HepG2 (cell line): ENCODE results near the gene EIF3A. TPM values are rescaled to one million over a fixed set of nuclear protein-coding genes. Genes with fewer than 3 reads are reported as not detected.
A peak's percentile ranks its signal among the peaks of the same experiment; 100 is the strongest.

Source experiments
- ATAC-seq: fragments of 200-7000 bp; cut with Tn5 transposase; 3 replicates; pipeline ENCODE4 v1.9.1; 2020; ENCODE audit warnings: mild to moderate bottlenecking, moderate library complexity
- BruUV-seq: library from RNA; stranded (reverse); fragments of 400-500 nt; replicated peaks from 2 replicates; lab custom pipeline; 2021; lab: Mats Ljungman, UMichigan
- CTCF ChIA-PET: fragments of 300-600 bp; formaldehyde crosslinking; extraction: SDS; loops from one replicate; lab custom pipeline; 2021; ENCODE audit warnings: low total read pairs, inconsistent platforms, low intra/inter-chr PET ratio; lab: Yijun Ruan, JAX
- POLR2A ChIA-PET: fragments of 350-600 bp; sonication (Branson Sonifier 250); formaldehyde crosslinking; loops from one replicate; lab custom pipeline; 2020; ENCODE audit warnings: antibody characterized with exemption, inconsistent platforms; lab: Yijun Ruan, JAX
- DNase-seq: peaks from one replicate; pipeline ENCODE4 v3.0.0-alpha.2; 2015; ENCODE audit warnings: low spot score
- FAIRE-seq: peaks from 3 replicates; lab custom pipeline; 2011; peaks lifted over from hg19 to GRCh38; lab: Jason Lieb, UNC
- H2AFZ ChIP-seq: one replicate; pipeline ENCODE4 v1.6.1; 2011; ENCODE audit warnings: low read length, inconsistent platforms
- H3K27ac ChIP-seq: fragments of 300-600 bp; 3 replicates; pipeline ENCODE4 v1.8.0; 2011; ENCODE audit warnings: mixed run types, mild to moderate bottlenecking, mixed read lengths, low read length, inconsistent platforms; ENCODE audit not compliant: insufficient read depth; ENCODE audit errors: extremely low read length
- H3K27me3 ChIP-seq, 2 experiments: fragments of 200-600 bp in 1 of 2; 2 replicates in 1 of 2; 3 replicates in 1 of 2; pipeline versions ENCODE4 v1.6.0 to v1.8.0; 2011; ENCODE audit warnings: low read length in 2 of 2, mild to moderate bottlenecking in 2 of 2, moderate library complexity in 2 of 2, inconsistent platforms in 1 of 2; ENCODE audit not compliant: insufficient read depth in 2 of 2, control insufficient read depth in 1 of 2
- H3K36me3 ChIP-seq, 2 experiments: fragments of 200-600 bp in 1 of 2; replicated peaks in 1 of 2; 2 replicates in 1 of 2; 3 replicates in 1 of 2; pipeline versions ENCODE4 v1.5.1 to v1.8.0; 2011; ENCODE audit warnings: low read length in 2 of 2, inconsistent platforms in 1 of 2; ENCODE audit not compliant: insufficient read depth in 2 of 2, control insufficient read depth in 1 of 2
- H3K4me1 ChIP-seq: 2 replicates; pipeline ENCODE4 v1.5.1; 2012; ENCODE audit warnings: low read length, inconsistent platforms; ENCODE audit not compliant: insufficient read depth
- H3K4me2 ChIP-seq: 2 replicates; pipeline ENCODE4 v1.6.0; 2011; ENCODE audit warnings: low read depth, low read length, inconsistent platforms
- H3K4me3 ChIP-seq, 3 experiments: fragments of 200-600 bp in 1 of 3; sonication (generic), shearing (Covaris generic) in 1 of 3; replicated peaks in 1 of 3; 2 replicates each; pipeline ENCODE4 v1.5.1; 2011 to 2016; ENCODE audit warnings: low read length in 3 of 3, inconsistent platforms in 2 of 3, low read depth in 2 of 3, mild to moderate bottlenecking in 2 of 3, control low read depth in 1 of 3, mixed read lengths in 1 of 3; ENCODE audit not compliant: insufficient read depth in 1 of 3
- H3K79me2 ChIP-seq: one replicate; pipeline ENCODE4 v1.6.1; 2011; ENCODE audit warnings: low read length, inconsistent platforms; ENCODE audit not compliant: insufficient read depth
- H3K9ac ChIP-seq: 2 replicates; pipeline ENCODE4 v1.6.0; 2011; ENCODE audit warnings: mild to moderate bottlenecking, low read depth, low read length, inconsistent platforms; ENCODE audit not compliant: insufficient read depth
- H3K9me3 ChIP-seq: 2 replicates; pipeline ENCODE4 v1.5.1; 2012; ENCODE audit warnings: mild to moderate bottlenecking, low read length
- H4K20me1 ChIP-seq: 2 replicates; pipeline ENCODE4 v1.6.0; 2011; ENCODE audit warnings: inconsistent platforms, mild to moderate bottlenecking, low read length, moderate library complexity; ENCODE audit not compliant: insufficient read depth
- AGO2 ChIP-seq: fragments of 200-400 bp; formaldehyde crosslinking; optimal IDR thresholded peaks from 2 replicates; pipeline ENCODE3; 2017; ENCODE audit warnings: mild to moderate bottlenecking, low read depth, low read length, moderate library complexity
- BCLAF1 ChIP-seq: fragments of 450-650 bp; IDR thresholded peaks from 2 replicates; pipeline ENCODE4 v1.6.1; 2017; ENCODE audit warnings: mild to moderate bottlenecking
- CREB1 ChIP-seq, 2 experiments: fragments of 450-650 bp in 1 of 2; IDR thresholded peaks; 2 replicates each; pipeline ENCODE4 v1.6.1; 2016 to 2017; ENCODE audit warnings: control low read depth in 1 of 2, mild to moderate bottlenecking in 1 of 2, missing compliant biosample characterization in 1 of 2, missing genetic modification characterization in 1 of 2
- FIP1L1 ChIP-seq: fragments of 200-400 bp; formaldehyde crosslinking; IDR thresholded peaks from 2 replicates; pipeline ENCODE4 v1.6.1; 2018; ENCODE audit warnings: low read depth, mild to moderate bottlenecking, low read length, moderate library complexity, borderline replicate concordance; ENCODE audit not compliant: insufficient read depth
- PRDM15 ChIP-seq: sonication (generic); formaldehyde crosslinking; IDR thresholded peaks from 2 replicates; pipeline ENCODE4 v1.4.0; 2020; ENCODE audit warnings: missing genetic modification reagents
- RBFOX2 ChIP-seq: fragments of 200-400 bp; formaldehyde crosslinking; IDR thresholded peaks from 2 replicates; pipeline ENCODE4 v1.6.1; 2017; ENCODE audit warnings: low read depth, mild to moderate bottlenecking, low read length
- RBM22 ChIP-seq: fragments of 200-400 bp; formaldehyde crosslinking; optimal IDR thresholded peaks from 2 replicates; pipeline ENCODE3; 2017; ENCODE audit warnings: mild to moderate bottlenecking, low read length, moderate library complexity
- SMYD3 ChIP-seq: sonication (generic); formaldehyde crosslinking; IDR thresholded peaks from 2 replicates; pipeline ENCODE4 v1.8.1; 2023; ENCODE audit warnings: mild to moderate bottlenecking, missing genetic modification reagents
- ZNF260 ChIP-seq: sonication (generic); formaldehyde crosslinking; IDR thresholded peaks from 2 replicates; pipeline ENCODE4 v1.4.0; 2020; ENCODE audit warnings: missing genetic modification reagents, low read depth, mild to moderate bottlenecking, borderline replicate concordance
- ZNF670 ChIP-seq: sonication (generic); formaldehyde crosslinking; IDR thresholded peaks from 2 replicates; pipeline ENCODE4 v1.8.0; 2022; ENCODE audit warnings: mild to moderate bottlenecking, missing genetic modification reagents, borderline replicate concordance
- ZNF740 ChIP-seq: sonication (generic); formaldehyde crosslinking; IDR thresholded peaks from 2 replicates; pipeline ENCODE4 v1.4.0; 2020; ENCODE audit warnings: missing genetic modification reagents
- WGBS: methylation state at CpG from one replicate; pipeline ENCODE4 v1.1.6; 2017; ENCODE audit warnings: low lambda C conversion rate; 5-methylcytosine and 5-hydroxymethylcytosine counted together
- in situ Hi-C: cut with HindIII; loops from 2 replicates; pipeline ENCODE4 v1.10.0; 2017; ENCODE audit warnings: low pct_unique_long_range_greater_than_20kb; ENCODE audit not compliant: extremely low pct_ligation_motif_present
- intact Hi-C: fragments of 100-400 bp; cut with micrococcal nuclease; formaldehyde crosslinking; loops from one replicate; pipeline ENCODE4 v1.10.0; 2022; ENCODE audit not compliant: unreplicated experiment
- polyA plus RNA-seq, 8 experiments: library from polyadenylated mRNA; depleted of rRNA in 3 of 8; stranded (reverse) in 7 of 8; unstranded in 1 of 8; fragments of >200 nt; fragmentation: Illumina TruSeq in 4 of 8; extraction: Trizol in 4 of 8; gene quantifications; 2 replicates each; pipeline versions ENCODE4 v1.2.1 to v1.2.3, GENCODE V29; 2011 to 2016; ENCODE audit warnings: low read depth in 4 of 8, missing spikeins in 1 of 8, mixed read lengths in 1 of 8; ENCODE audit not compliant: insufficient read depth in 1 of 8
- total RNA-seq, 5 experiments: library from RNA; depleted of rRNA; stranded (reverse); fragments of >200 nt; fragmentation: Illumina TruSeq; extraction: Trizol; gene quantifications; 2 replicates each; pipeline ENCODE4 v1.2.3, GENCODE V29; 2016; ENCODE audit warnings: low read depth in 1 of 5

EIF3A gene
- total and polyA plus RNA-seq, 2 of the 13 experiments (the other 11 are each of a cell fraction or from before 2014, with no cell fraction given): 25.6 to 117 TPM

GRCh38 chr10:119045561-119045960 is 35.1 kb downstream of the EIF3A start:
- TF ChIP-seq RBM22: peak; percentile 31
- TF ChIP-seq ZNF260 (CRISPR knock-in tag): no peak
- H2AFZ ChIP-seq: no peak overlapping the region
- no TSS peak for BruUV-seq
- peaks cover 10% of the 10 kb centered on the region for H4K20me1 ChIP-seq
- no peak overlapping the region for H3K4me3 ChIP-seq
- WGBS: 93% methylated on average over 7 of the region's 7 CpGs
- intact Hi-C loops: no loop called here
- no peak overlapping the region for H3K9ac ChIP-seq
- H3K27ac ChIP-seq: no peak overlapping the region
- ChIA-PET POLR2A (no interaction called here), CTCF (no interaction called here)
- no peak for DNase-seq
- no peaks in the 10 kb centered on the region for H3K9me3 ChIP-seq
- ATAC-seq: no peak
- H3K27me3 ChIP-seq: no peaks in the 10 kb centered on the region
- FAIRE-seq: no peak
- no peak overlapping the region for H3K4me2 ChIP-seq
- peaks cover 17% of the 10 kb centered on the region for H3K79me2 ChIP-seq
- 0 out of 2 replicates have a peak, but pooled peaks cover 6% of the 10 kb centered on the region for H3K4me1 ChIP-seq
- in situ Hi-C loops: no loop called here
- peaks cover 46 to 89% of the 10 kb centered on the region in 2 experiments for H3K36me3 ChIP-seq

- TSS peak; percentile 91 for BruUV-seq
- POLR2A ChIA-PET: no interaction called here
- CTCF ChIA-PET: no interaction called here
- Histone ChIP-seq H2AFZ (no peak overlapping the region), H3K27ac (no peak overlapping the region), H3K9ac (no peak overlapping the region), H3K4me3 (no peak overlapping the region), H3K36me3 (peaks cover 40 to 86% of the 10 kb centered on the region in 2 experiments), H3K4me1 (0 out of 2 replicates have a peak, but pooled peaks cover 6% of the 10 kb centered on the region), H3K9me3 (no peaks in the 10 kb centered on the region), H4K20me1 (peaks cover 25% of the 10 kb centered on the region), H3K79me2 (peaks cover 20% of the 10 kb centered on the region), H3K4me2 (no peak overlapping the region), H3K27me3 (no peaks in the 10 kb centered on the region)
- DNase-seq (no peak), FAIRE-seq (no peak), ATAC-seq (no peak)
- in situ Hi-C loops (no loop called here), intact Hi-C loops (no loop called here)
- WGBS: 97% methylated on average over 26 of the region's 26 CpGs
- no peak for TF ChIP-seq SMYD3
- no peak for TF ChIP-seq PRDM15 (CRISPR knock-in tag)
- no peak for TF ChIP-seq BCLAF1
- TF ChIP-seq CREB1 (IDR thresholded peaks at IDR 0.05): peak; percentile 26; the same call in 1 of the 2 replicates
- TF ChIP-seq CREB1 (CRISPR knock-in tag; IDR thresholded peaks at IDR 0.05): no peak
- no peak for TF ChIP-seq ZNF670 (CRISPR knock-in tag)
- TF ChIP-seq AGO2: peak; percentile 80
- TF ChIP-seq RBFOX2: 0 out of 2 replicates have a peak, but pooled peaks have one; percentile 23
- no peak for TF ChIP-seq ZNF740
- TF ChIP-seq FIP1L1: no peak
Measured at GRCh38 chr10:119042169-119042568, 38.4 kb downstream of the EIF3A start.
